GM23248 (cell line): ENCODE measurements around the gene SUMO4. TPM values are rescaled to one million over a fixed set of nuclear protein-coding genes. Genes with fewer than 3 reads are reported as not detected.
A peak's percentile ranks its signal among the peaks of the same experiment; 100 is the strongest.

Experiments used
- DNase-seq: peaks from one replicate; pipeline ENCODE4 v3.0.0-alpha.2; 2015
- H2AFZ ChIP-seq: fragments of 200-600 bp; sonication (generic); 2 replicates; pipeline ENCODE4 v1.6.1; 2016; ENCODE audit warnings: antibody characterized with exemption
- H3F3A ChIP-seq: fragments of 200-600 bp; sonication (generic); 2 replicates; pipeline ENCODE4 v1.6.1; 2016; ENCODE audit warnings: mild to moderate bottlenecking, antibody characterized with exemption, mixed run types; ENCODE audit not compliant: insufficient read depth
- H3K27ac ChIP-seq: fragments of 200-600 bp; sonication (generic); 2 replicates; pipeline ENCODE4 v1.5.1; 2016; ENCODE audit warnings: mild to moderate bottlenecking
- H3K27me3 ChIP-seq: fragments of 200-600 bp; sonication (generic); replicated peaks from 2 replicates; pipeline ENCODE4 v1.6.1; 2016; ENCODE audit warnings: mild to moderate bottlenecking; ENCODE audit not compliant: insufficient read depth
- H3K36me3 ChIP-seq: fragments of 200-600 bp; sonication (generic); 2 replicates; pipeline ENCODE4 v1.6.1; 2016; ENCODE audit warnings: low read depth, mild to moderate bottlenecking
- H3K4me1 ChIP-seq: fragments of 200-600 bp; sonication (generic); 2 replicates; pipeline ENCODE4 v1.6.1; 2016; ENCODE audit warnings: mild to moderate bottlenecking; ENCODE audit not compliant: insufficient read depth
- H3K4me2 ChIP-seq: fragments of 200-600 bp; sonication (generic); one replicate; pipeline ENCODE4 v1.6.1; 2016; ENCODE audit warnings: mild to moderate bottlenecking; ENCODE audit not compliant: unreplicated experiment
- H3K4me3 ChIP-seq: fragments of 200-600 bp; sonication (generic); 2 replicates; pipeline ENCODE4 v1.5.1; 2016; ENCODE audit warnings: mild to moderate bottlenecking
- H3K79me2 ChIP-seq: fragments of 200-600 bp; sonication (generic); 2 replicates; pipeline ENCODE4 v1.6.1; 2016; ENCODE audit warnings: mild to moderate bottlenecking; ENCODE audit not compliant: insufficient read depth
- H3K9ac ChIP-seq: fragments of 200-600 bp; sonication (generic); 2 replicates; pipeline ENCODE4 v1.6.1; 2016; ENCODE audit warnings: mild to moderate bottlenecking
- H3K9me2 ChIP-seq: fragments of 200-600 bp; sonication (generic); 2 replicates; pipeline ENCODE4 v1.6.1; 2016; ENCODE audit warnings: mixed run types, mild to moderate bottlenecking, moderate library complexity; ENCODE audit not compliant: insufficient read depth
- H3K9me3 ChIP-seq: fragments of 200-600 bp; sonication (generic); one replicate; pipeline ENCODE4 v1.6.1; 2017; ENCODE audit warnings: low read depth
- H4K20me1 ChIP-seq: fragments of 200-600 bp; sonication (generic); 2 replicates; pipeline ENCODE4 v1.6.0; 2016; ENCODE audit not compliant: insufficient read depth
- EZH2 ChIP-seq: fragments of 200-600 bp; sonication (generic); IDR thresholded peaks from 2 replicates; pipeline ENCODE4 v1.6.1; 2018; ENCODE audit warnings: antibody characterized with exemption, mild to moderate bottlenecking; ENCODE audit not compliant: insufficient read depth, poor library complexity, severe bottlenecking
- EZH2phosphoT487 ChIP-seq: fragments of 200-600 bp; sonication (generic); IDR thresholded peaks from 2 replicates; pipeline ENCODE4 v1.6.1; 2018; ENCODE audit warnings: antibody characterized with exemption, moderate library complexity, mild to moderate bottlenecking, low read depth; ENCODE audit not compliant: insufficient read depth
- WGBS, 2 experiments: methylation state at CpG; one replicate each; pipeline ENCODE4 v1.1.6; 2015 to 2017; ENCODE audit warnings: low lambda C conversion rate in 2 of 2, low coverage in 1 of 2; ENCODE audit errors: missing lambda C conversion rate in 2 of 2; 5-methylcytosine and 5-hydroxymethylcytosine counted together
- in situ Hi-C: fragments of 300-500 bp; cut with MboI; formaldehyde crosslinking; loops from 2 replicates; pipeline ENCODE4 v1.15.0; 2020
- polyA plus RNA-seq: library from polyadenylated mRNA; unstranded; fragments of >200 nt; fragmentation: Nextera tagmentation; extraction: Ambion mirVana; gene quantifications from 2 replicates; pipeline ENCODE4 v1.2.1, GENCODE V29; 2016
- total RNA-seq: library from RNA; depleted of rRNA; stranded (reverse); fragments of >200 nt; shearing (Covaris generic); gene quantifications from 2 replicates; pipeline ENCODE4 v1.2.3, GENCODE V29; 2014

SUMO4 gene
- total and polyA plus RNA-seq, 2 experiments from 2014 or later, result 0.23 TPM; not detected in 1

DNA sequence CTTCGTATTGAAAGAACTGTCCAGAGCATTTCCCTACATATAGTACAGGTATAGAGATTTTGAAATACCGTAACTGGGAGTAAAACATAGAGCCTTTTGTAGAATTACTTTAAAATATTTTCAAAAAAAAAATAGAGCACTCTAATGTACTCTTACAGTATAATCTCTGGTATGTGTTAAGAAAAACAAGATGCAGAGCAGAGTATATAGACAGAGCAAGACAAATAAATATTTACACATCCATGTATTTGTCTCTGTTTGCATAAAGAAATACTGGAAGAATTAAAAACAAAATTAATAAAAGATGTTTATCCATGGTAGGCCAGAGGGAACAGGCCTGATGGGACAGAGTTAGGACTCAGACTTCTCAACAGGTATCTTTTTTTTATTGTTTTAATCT, 28.0 kb upstream of the SUMO4 start:
- no peak overlapping the region for H3K9ac ChIP-seq
- H3K27me3 ChIP-seq, result no peaks in the 10 kb centered on the region
- peaks cover 10% of the 10 kb centered on the region; the same call in 1 of the 2 replicates for H3K36me3 ChIP-seq
- H3K9me2 ChIP-seq, result no peaks in the 10 kb centered on the region
- H3K4me3 ChIP-seq, result no peak overlapping the region
- peaks cover 96% of the 10 kb centered on the region for H3K79me2 ChIP-seq
- H3K27ac ChIP-seq, result no peak overlapping the region
- H3K4me2 ChIP-seq, result no peak overlapping the region
- no peak for DNase-seq
- H3K4me1 ChIP-seq, result no peaks in the 10 kb centered on the region
- in situ Hi-C loops, result no loop called here
- 76 to 87% methylated on average over 2 of the region's 2 CpGs for WGBS, 2 experiments
- H2AFZ ChIP-seq, result no peak overlapping the region
- TF ChIP-seq EZH2 (no peak), EZH2phosphoT487 (no peak)
- H3K9me3 ChIP-seq, result no peaks in the 10 kb centered on the region
- no peaks in the 10 kb centered on the region for H4K20me1 ChIP-seq
- 0 out of 2 replicates have a peak, but pooled peaks cover 3% of the 10 kb centered on the region for H3F3A ChIP-seq

DNA sequence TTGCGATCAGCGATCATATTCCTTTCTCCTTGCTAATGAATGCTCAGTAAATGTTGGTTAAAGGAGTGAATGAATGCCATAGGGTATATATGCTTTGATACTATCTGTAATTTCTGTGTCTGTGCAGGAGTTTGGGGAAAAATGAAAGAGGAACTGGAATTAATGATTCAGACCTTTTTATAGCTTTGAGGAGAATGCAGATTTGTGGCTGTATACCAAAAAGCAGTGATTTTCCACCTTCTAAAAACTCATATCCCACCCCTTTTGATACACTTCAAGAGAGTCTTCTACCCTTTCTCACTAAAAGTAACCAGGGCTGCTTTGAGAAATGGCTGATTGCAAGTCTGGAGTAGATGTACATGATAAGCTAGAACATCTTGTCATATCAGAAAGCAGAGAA, 26.6 kb upstream of the SUMO4 start:
- H3K27ac ChIP-seq, result no peak overlapping the region
- no peak overlapping the region for H3K4me2 ChIP-seq
- H3K9me2 ChIP-seq, result no peaks in the 10 kb centered on the region
- no peaks in the 10 kb centered on the region for H3K4me1 ChIP-seq
- H3K36me3 ChIP-seq, result peaks cover 16% of the 10 kb centered on the region
- no peak overlapping the region for H2AFZ ChIP-seq
- H3K4me3 ChIP-seq, result no peak overlapping the region
- no peaks in the 10 kb centered on the region for H4K20me1 ChIP-seq
- H3K9me3 ChIP-seq, result no peaks in the 10 kb centered on the region
- no peak overlapping the region for H3K9ac ChIP-seq
- in situ Hi-C loops, result no loop called here
- WGBS, 2 experiments, result 99 to 100% methylated on average over 2 of the region's 2 CpGs
- no peak for DNase-seq
- peaks cover 95% of the 10 kb centered on the region for H3K79me2 ChIP-seq
- 0 out of 2 replicates have a peak, but pooled peaks cover 3% of the 10 kb centered on the region for H3F3A ChIP-seq
- TF ChIP-seq EZH2phosphoT487, result no peak
- TF ChIP-seq EZH2, result no peak
- no peaks in the 10 kb centered on the region for H3K27me3 ChIP-seq

DNA sequence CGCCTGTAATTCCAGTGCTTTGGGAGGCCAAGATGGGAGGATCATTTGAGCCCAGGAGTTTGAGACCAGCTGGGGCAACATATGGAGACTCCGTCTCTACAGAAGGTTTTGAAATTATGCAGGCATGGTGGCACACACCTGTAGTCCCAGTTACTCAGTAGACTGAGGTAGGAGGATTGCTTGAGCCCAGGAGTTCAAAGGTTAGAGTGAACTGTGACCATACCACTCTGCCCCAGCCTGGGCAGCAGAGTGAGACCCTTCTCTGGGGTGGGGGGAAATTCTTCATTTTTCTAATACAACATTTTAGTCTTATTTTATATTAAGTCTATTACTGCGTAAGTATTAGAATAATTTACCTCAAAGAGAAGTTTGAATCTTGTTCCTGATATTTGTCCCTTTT, 20.1 kb upstream of the SUMO4 start:
- Histone ChIP-seq H3K4me1 (no peaks in the 10 kb centered on the region), H3K36me3 (peaks cover 37% of the 10 kb centered on the region), H4K20me1 (peaks cover 3% of the 10 kb centered on the region; the same call in 1 of the 2 replicates), H2AFZ (no peak overlapping the region), H3K9ac (no peak overlapping the region), H3K27me3 (no peaks in the 10 kb centered on the region), H3K9me2 (no peaks in the 10 kb centered on the region), H3K27ac (no peak overlapping the region), H3K4me2 (no peak overlapping the region), H3K4me3 (no peak overlapping the region), H3F3A (0 out of 2 replicates have a peak, but pooled peaks cover 3% of the 10 kb centered on the region), H3K9me3 (no peaks in the 10 kb centered on the region), H3K79me2 (peaks cover 93% of the 10 kb centered on the region)
- TF ChIP-seq EZH2phosphoT487, result no peak
- no peak for TF ChIP-seq EZH2
- DNase-seq, result no peak
- in situ Hi-C loops, result no loop called here
- WGBS, 2 experiments, result 96 to 100% methylated on average over 3 of the region's 3 CpGs

DNA sequence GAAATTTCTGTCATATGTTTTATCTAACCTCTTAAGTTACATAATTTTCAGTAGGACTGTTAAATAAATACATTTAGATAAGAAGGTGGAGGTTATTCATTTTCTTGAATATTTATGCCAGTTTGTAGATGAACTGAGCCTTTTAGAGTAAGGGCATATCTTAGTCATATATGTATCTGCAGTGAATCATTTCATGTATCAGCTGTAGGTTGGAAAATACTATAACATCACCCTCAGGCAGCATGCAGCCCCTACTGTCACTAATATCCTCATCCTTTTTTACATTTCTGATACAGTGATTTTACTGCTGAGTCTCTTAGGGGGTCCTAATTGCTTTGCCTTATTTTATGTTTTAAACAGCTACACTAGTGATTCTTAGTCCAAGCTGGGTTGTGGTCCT, 19.5 kb upstream of the SUMO4 start:
- no peak overlapping the region for H2AFZ ChIP-seq
- in situ Hi-C loops, result no loop called here
- H3K27ac ChIP-seq, result no peak overlapping the region
- H4K20me1 ChIP-seq, result peaks cover 3% of the 10 kb centered on the region; the same call in 1 of the 2 replicates
- peaks cover 94% of the 10 kb centered on the region for H3K79me2 ChIP-seq
- H3K9me2 ChIP-seq, result no peaks in the 10 kb centered on the region
- peaks cover 37% of the 10 kb centered on the region for H3K36me3 ChIP-seq
- no peak overlapping the region for H3K9ac ChIP-seq
- H3F3A ChIP-seq, result 0 out of 2 replicates have a peak, but pooled peaks cover 3% of the 10 kb centered on the region
- no peak overlapping the region for H3K4me2 ChIP-seq
- H3K4me1 ChIP-seq, result no peaks in the 10 kb centered on the region
- DNase-seq, result peak; percentile 22
- TF ChIP-seq EZH2, result no peak
- TF ChIP-seq EZH2phosphoT487, result no peak
- no peak overlapping the region for H3K4me3 ChIP-seq
- no peaks in the 10 kb centered on the region for H3K9me3 ChIP-seq
- no peaks in the 10 kb centered on the region for H3K27me3 ChIP-seq

DNA sequence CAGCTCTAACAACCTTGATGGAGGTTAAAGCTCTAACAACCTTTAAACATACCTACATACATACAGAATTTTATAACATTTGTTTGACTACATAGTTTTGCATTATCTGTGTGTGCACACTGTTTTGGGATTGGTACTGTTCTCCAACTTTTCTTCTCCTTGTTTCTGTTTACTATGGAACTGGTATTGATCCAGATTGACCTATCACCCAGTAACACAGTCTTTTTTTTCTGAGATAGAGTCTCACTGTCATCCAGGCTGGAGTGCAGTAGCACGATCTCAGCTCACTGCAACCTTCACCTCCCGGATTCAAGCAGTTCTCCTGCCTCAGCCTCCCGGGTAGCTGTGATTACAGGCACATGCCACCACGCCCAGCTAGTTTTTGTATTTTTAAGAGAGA, 16.7 kb upstream of the SUMO4 start:
- H3K36me3 ChIP-seq, result peaks cover 39% of the 10 kb centered on the region
- in situ Hi-C loops, result no loop called here

More for the DNA sequence above, 16.7 kb upstream of the SUMO4 start:
- Histone ChIP-seq H3F3A (no peaks in the 10 kb centered on the region), H2AFZ (no peak overlapping the region), H3K27me3 (no peaks in the 10 kb centered on the region), H3K9me2 (no peaks in the 10 kb centered on the region), H3K4me3 (no peak overlapping the region), H3K27ac (no peak overlapping the region), H3K9ac (no peak overlapping the region), H4K20me1 (peaks cover 8% of the 10 kb centered on the region; the same call in 1 of the 2 replicates), H3K4me2 (no peak overlapping the region), H3K9me3 (no peaks in the 10 kb centered on the region), H3K4me1 (no peaks in the 10 kb centered on the region), H3K79me2 (peaks cover 97% of the 10 kb centered on the region)
- DNase-seq, result no peak
- no peak for TF ChIP-seq EZH2
- TF ChIP-seq EZH2phosphoT487, result no peak
- WGBS, 2 experiments, result 79 to 94% methylated on average over 4 of the region's 4 CpGs
